HG02981 (cell line): ENCODE results near the gene EIPR1.
"Not testable (repeated sequence)": the region's sequence is repeated elsewhere in the genome, so short reads cannot be mapped to it uniquely, and the experiment has no call there.

Experiments
- ATAC-seq: cut with Tn5 transposase; IDR thresholded peaks from one replicate; pipeline ENCODE4 v1.9.1; 2021; ENCODE audit warnings: mild to moderate bottlenecking, moderate library complexity; ENCODE audit not compliant: unreplicated experiment

Gene EIPR1

GRCh38 chr2:3200420-3200939, 177.1 kb downstream of the EIPR1 start:
- no peak for ATAC-seq

- no peak for ATAC-seq
Observed at GRCh38 chr2:3199627-3200345, 177.8 kb downstream of the EIPR1 start.

- ATAC-seq = not testable (repeated sequence)
Observed at GRCh38 chr2:3198671-3199192, 178.9 kb downstream of the EIPR1 start.

- ATAC-seq = no peak
Observed at GRCh38 chr2:3198119-3198518, 179.5 kb downstream of the EIPR1 start.

- no peak for ATAC-seq
Observed at GRCh38 chr2:3197308-3197707, 180.3 kb downstream of the EIPR1 start.

GRCh38 chr2:3196716-3197115, 180.9 kb downstream of the EIPR1 start:
- ATAC-seq = no peak

- ATAC-seq = no peak
Observed at GRCh38 chr2:3195641-3196476, 181.8 kb downstream of the EIPR1 start.

GRCh38 chr2:3194828-3195227, 182.8 kb downstream of the EIPR1 start:
- ATAC-seq = no peak

GRCh38 chr2:3193443-3194330, 183.9 kb downstream of the EIPR1 start:
- no peak for ATAC-seq

GRCh38 chr2:3192920-3193319, 184.7 kb downstream of the EIPR1 start:
- ATAC-seq = no peak

GRCh38 chr2:3192281-3192818, 185.3 kb downstream of the EIPR1 start:
- no peak for ATAC-seq

GRCh38 chr2:3189961-3190360, 187.7 kb downstream of the EIPR1 start:
- ATAC-seq = no peak

GRCh38 chr2:3189076-3189591, 188.5 kb downstream of the EIPR1 start:
- no peak for ATAC-seq

GRCh38 chr2:3188405-3188946, 189.1 kb downstream of the EIPR1 start:
- no peak for ATAC-seq

GRCh38 chr2:3187467-3187866, 190.2 kb downstream of the EIPR1 start:
- no peak for ATAC-seq

GRCh38 chr2:3186766-3187165, 190.9 kb downstream of the EIPR1 start:
- no peak for ATAC-seq

GRCh38 chr2:3185910-3186309, 191.7 kb downstream of the EIPR1 start:
- ATAC-seq = no peak

GRCh38 chr2:3185256-3185655, 192.4 kb downstream of the EIPR1 start:
- ATAC-seq = no peak

GRCh38 chr2:3184167-3184566, 193.5 kb downstream of the EIPR1 start:
- no peak for ATAC-seq

GRCh38 chr2:3183766-3184165, 193.9 kb downstream of the EIPR1 start:
- no peak for ATAC-seq
